K562 (cell line): ENCODE measurements around the gene METRN. TPM values are rescaled to one million over a fixed set of nuclear protein-coding genes. Genes with fewer than 3 reads are reported as not detected.

Experiments used
- ARID1B ChIP-seq: fragments of 450-650 bp; IDR thresholded peaks from 2 replicates; pipeline ENCODE4 v1.6.1; 2016; ENCODE audit warnings: antibody characterized with exemption, mild to moderate bottlenecking, inconsistent platforms
- CREB3L1 ChIP-seq: fragments of 450-650 bp; IDR thresholded peaks from 2 replicates; pipeline ENCODE4 v1.6.1; 2014; ENCODE audit warnings: low read depth, mild to moderate bottlenecking, moderate library complexity, borderline replicate concordance
- ELF4 ChIP-seq: fragments of 450-650 bp; formaldehyde crosslinking; IDR thresholded peaks from 2 replicates; pipeline ENCODE4 v1.4.0; 2022; ENCODE audit warnings: missing genetic modification characterization
- FOXK1 ChIP-seq: sonication (generic); formaldehyde crosslinking; IDR thresholded peaks from 2 replicates; pipeline ENCODE4 v1.8.0; 2022; ENCODE audit warnings: missing genetic modification reagents, mild to moderate bottlenecking, borderline replicate concordance
- FOXP1 ChIP-seq: sonication (generic); formaldehyde crosslinking; IDR thresholded peaks from 2 replicates; pipeline ENCODE4 v1.8.0; 2022; ENCODE audit warnings: mild to moderate bottlenecking, missing genetic modification reagents
- HDAC1 ChIP-seq, 2 experiments: fragments of 450-650 bp; IDR thresholded peaks; 2 replicates each; pipeline ENCODE4 v1.6.1; 2016 to 2017; ENCODE audit warnings: inconsistent platforms in 1 of 2, mild to moderate bottlenecking in 1 of 2, moderate library complexity in 1 of 2
- HMG20B ChIP-seq: fragments of 250-450 bp; sonication (Bioruptor Pico); IDR thresholded peaks from 2 replicates; pipeline ENCODE4 v1.5.0; 2021; ENCODE audit warnings: mild to moderate bottlenecking
- MBD2 ChIP-seq: sonication (generic); IDR thresholded peaks from 2 replicates; pipeline ENCODE4 v1.6.1; 2016; ENCODE audit warnings: low read depth, borderline replicate concordance
- PATZ1 ChIP-seq: fragments of 250-450 bp; sonication (Bioruptor Pico); IDR thresholded peaks from 2 replicates; pipeline ENCODE4 v1.5.0; 2020; ENCODE audit warnings: mild to moderate bottlenecking, borderline replicate concordance
- RBM22 ChIP-seq: fragments of 200-400 bp; formaldehyde crosslinking; IDR thresholded peaks from 2 replicates; pipeline ENCODE4 v1.6.1; 2018; ENCODE audit warnings: low read length, low read depth; ENCODE audit not compliant: poor library complexity, severe bottlenecking
- SIRT6 ChIP-seq: IDR thresholded peaks from one replicate; pipeline ENCODE4 v1.6.1; 2012; ENCODE audit warnings: low read depth, mild to moderate bottlenecking, control low read depth, inconsistent platforms, low read length, moderate library complexity
- THAP7 ChIP-seq: fragments of 250-450 bp; sonication (Bioruptor Pico); IDR thresholded peaks from 2 replicates; pipeline ENCODE4 v1.5.0; 2021
- VEZF1 ChIP-seq: fragments of 200-800 bp; sonication (Bioruptor generic); IDR thresholded peaks from 2 replicates; pipeline ENCODE4 v1.6.1; 2017; ENCODE audit warnings: missing genetic modification characterization, missing compliant biosample characterization
- ZBTB9 ChIP-seq: fragments of 450-650 bp; formaldehyde crosslinking; IDR thresholded peaks from 2 replicates; pipeline ENCODE4 v1.4.0; 2020; ENCODE audit warnings: mild to moderate bottlenecking, moderate library complexity
- ZNF121 ChIP-seq: sonication (generic); formaldehyde crosslinking; conservative IDR thresholded peaks from 2 replicates; pipeline ENCODE4 v1.8.0; 2022; ENCODE audit warnings: missing genetic modification reagents
- ZNF197 ChIP-seq: fragments of 200-800 bp; sonication (Bioruptor generic); IDR thresholded peaks from 2 replicates; pipeline ENCODE4 v1.6.1; 2016; ENCODE audit warnings: low read depth, missing genetic modification characterization, missing compliant biosample characterization
- ZNF740 ChIP-seq, 3 experiments: fragments of 200-800 bp in 1 of 3; sonication (Bioruptor generic) in 1 of 3; sonication (generic) in 1 of 3; formaldehyde crosslinking in 1 of 3; IDR thresholded peaks; 2 replicates each; pipeline versions ENCODE4 v1.6.1 to v1.8.0; 2016 to 2022; ENCODE audit warnings: mild to moderate bottlenecking in 2 of 3, missing compliant biosample characterization in 2 of 3, missing genetic modification characterization in 2 of 3, missing genetic modification reagents in 1 of 3
- polyA plus RNA-seq, 8 experiments: library from polyadenylated mRNA; depleted of rRNA in 4 of 8; stranded (reverse) in 5 of 8; unstranded in 3 of 8; fragments of >200 nt; fragmentation: Nextera tagmentation in 2 of 8; fragmentation: Illumina TruSeq in 1 of 8; extraction: Ambion mirVana in 2 of 8; extraction: Trizol in 1 of 8; gene quantifications; 2 replicates each; pipeline versions ENCODE4 v1.2.1 to v1.2.3, GENCODE V29; 2011 to 2014; ENCODE audit warnings: inconsistent platforms in 1 of 8, missing spikeins in 1 of 8
- total RNA-seq, 7 experiments: library from RNA; depleted of rRNA in 6 of 7; stranded (reverse); fragments of >200 nt in 6 of 7; fragmentation: Illumina TruSeq in 2 of 7; extraction: Trizol in 2 of 7; gene quantifications; 2 replicates each; pipeline versions ENCODE4 v1.2.1 to v1.2.3, GENCODE V29; 2011 to 2021; ENCODE audit warnings: low replicate concordance in 1 of 7

The METRN gene
- total and polyA plus RNA-seq, 9 of the 15 experiments (the other 6 are each of a cell fraction or from before 2014, with no cell fraction given), result 0.20 to 89.8 (median 15.4) TPM

- TF ChIP-seq ZNF740 (CRISPR knock-in tag; IDR thresholded peaks at IDR 0.05) (peak; percentile 96), ZNF740 (tag; IDR thresholded peaks at IDR 0.05) (peak in 1 of 2 experiments; percentile 81; a peak in 2 of 4 replicates), HDAC1 (IDR thresholded peaks at IDR 0.05) (peak; percentile 82 to 85; a peak in 3 of 4 replicates), ARID1B (peak; percentile 44), FOXK1 (CRISPR knock-in tag) (no peak), ZNF197 (CRISPR knock-in tag) (no peak), FOXP1 (0 out of 2 replicates have a peak, but pooled peaks have one; percentile 13), CREB3L1 (peak; percentile 52; the same call in 1 of the 2 replicates), ZBTB9 (CRISPR knock-in tag) (peak; percentile 50; the same call in 1 of the 2 replicates), VEZF1 (CRISPR knock-in tag) (peak; percentile 72), ELF4 (CRISPR knock-in tag) (0 out of 2 replicates have a peak, but pooled peaks have one; percentile 43), PATZ1 (CRISPR knock-in tag) (no peak), HMG20B (CRISPR knock-in tag) (no peak), MBD2 (no peak), THAP7 (peak; percentile 44; the same call in 1 of the 2 replicates), RBM22 (peak; percentile 77), ZNF121 (CRISPR knock-in tag) (no peak), SIRT6 (no peak)
These were observed 39.7 kb upstream of the METRN start, which contains the start of gene RHBDL1 (continued) for GRCh38 chr16:674968-675883.
